HG02981 (cell line): ENCODE measurements around the gene FOXL3.
"Not testable (repeated sequence)": the region's sequence is repeated elsewhere in the genome, so short reads cannot be mapped to it uniquely, and the experiment has no call there.

Experiments
- ATAC-seq: cut with Tn5 transposase; IDR thresholded peaks from one replicate; pipeline ENCODE4 v1.9.1; 2021; ENCODE audit warnings: mild to moderate bottlenecking, moderate library complexity; ENCODE audit not compliant: unreplicated experiment

Gene FOXL3

GRCh38 chr7:289756-290553 is at the start of gene FOXL3:
Gene FOXL3, plus strand, starts transcription at chr7:290170. Its CDS starts 0 bp downstream, at chr7:290170.
- no peak for ATAC-seq

GRCh38 chr7:240887-241421 is 49.0 kb upstream of the FOXL3 start:
- no peak for ATAC-seq

- no peak for ATAC-seq
These were observed 48.5 kb upstream of the FOXL3 start for GRCh38 chr7:241513-241912.

GRCh38 chr7:242826-243579 is 47.0 kb upstream of the FOXL3 start:
- not testable (repeated sequence) for ATAC-seq

- ATAC-seq: not testable (repeated sequence)
These were observed 46.4 kb upstream of the FOXL3 start for GRCh38 chr7:243580-243978.

- no peak for ATAC-seq
These were observed 45.0 kb upstream of the FOXL3 start for GRCh38 chr7:244974-245373.

GRCh38 chr7:245574-246295 is 44.2 kb upstream of the FOXL3 start:
- no peak for ATAC-seq

GRCh38 chr7:246451-246850 is 43.5 kb upstream of the FOXL3 start:
- ATAC-seq: no peak

- ATAC-seq: no peak
These were observed 42.8 kb upstream of the FOXL3 start for GRCh38 chr7:247181-247580.

GRCh38 chr7:247636-248035 is 42.3 kb upstream of the FOXL3 start:
- no peak for ATAC-seq

- ATAC-seq: no peak
These were observed 41.1 kb upstream of the FOXL3 start for GRCh38 chr7:248732-249435.

GRCh38 chr7:249989-250388 is 40.0 kb upstream of the FOXL3 start:
- ATAC-seq: no peak

GRCh38 chr7:250523-250922 is 39.4 kb upstream of the FOXL3 start:
- no peak for ATAC-seq

- ATAC-seq: no peak
These were observed 39.0 kb upstream of the FOXL3 start for GRCh38 chr7:251005-251404.

GRCh38 chr7:251446-252175 is 38.4 kb upstream of the FOXL3 start:
- no peak for ATAC-seq

GRCh38 chr7:252216-252965 is 37.6 kb upstream of the FOXL3 start:
- no peak for ATAC-seq

GRCh38 chr7:252981-253380 is 37.0 kb upstream of the FOXL3 start:
- ATAC-seq: no peak

- ATAC-seq: no peak
These were observed 36.2 kb upstream of the FOXL3 start for GRCh38 chr7:253581-254336.
